HG03108 (cell line): Measurements from ENCODE around the gene CHMP4B.

Experiments used
- ATAC-seq: cut with Tn5 transposase; IDR thresholded peaks from one replicate; pipeline ENCODE4 v1.9.1; 2021; ENCODE audit warnings: moderate library complexity; ENCODE audit not compliant: unreplicated experiment

Gene CHMP4B

GRCh38 chr20:33817411-33817810 lies 6.3 kb downstream of the CHMP4B start:
- ATAC-seq = no peak

- ATAC-seq = no peak
Observed at GRCh38 chr20:33819456-33819855, 8.3 kb downstream of the CHMP4B start.

- ATAC-seq = no peak
Observed at GRCh38 chr20:33820362-33820761, 9.2 kb downstream of the CHMP4B start.

- ATAC-seq = no peak
Observed at GRCh38 chr20:33821270-33821836, 10.2 kb downstream of the CHMP4B start.

GRCh38 chr20:33822423-33822822 lies 11.3 kb downstream of the CHMP4B start:
- ATAC-seq = no peak

- ATAC-seq = no peak
Observed at GRCh38 chr20:33822991-33823390, 11.8 kb downstream of the CHMP4B start.

- ATAC-seq = no peak
Observed at GRCh38 chr20:33824852-33825251, 13.7 kb downstream of the CHMP4B start.

- no peak for ATAC-seq
Observed at GRCh38 chr20:33825340-33826269, 14.5 kb downstream of the CHMP4B start.

GRCh38 chr20:33826270-33826897 lies 15.2 kb downstream of the CHMP4B start:
- ATAC-seq = no peak

- no peak for ATAC-seq
Observed at GRCh38 chr20:33827109-33827508, 16.0 kb downstream of the CHMP4B start.

GRCh38 chr20:33827634-33828325 lies 16.6 kb downstream of the CHMP4B start:
- ATAC-seq = no peak

- ATAC-seq = no peak
Observed at GRCh38 chr20:33828326-33828844, 17.2 kb downstream of the CHMP4B start.

- ATAC-seq = no peak
Observed at GRCh38 chr20:33828967-33829560, 17.9 kb downstream of the CHMP4B start.

GRCh38 chr20:33829636-33830035 lies 18.5 kb downstream of the CHMP4B start:
- no peak for ATAC-seq

- no peak for ATAC-seq
Observed at GRCh38 chr20:33830371-33830770, 19.2 kb downstream of the CHMP4B start.

GRCh38 chr20:33832103-33832804 lies 21.1 kb downstream of the CHMP4B start:
- ATAC-seq = no peak

- ATAC-seq = no peak
Observed at GRCh38 chr20:33833333-33833732, 22.2 kb downstream of the CHMP4B start.

- ATAC-seq = no peak
Observed at GRCh38 chr20:33835615-33836172, 24.5 kb downstream of the CHMP4B start.

GRCh38 chr20:33836277-33836676 lies 25.1 kb downstream of the CHMP4B start:
- ATAC-seq = no peak
